Erythroblast (primary cell): ENCODE results near the gene AGT.

Experiments
- GATA1 ChIP-seq: IDR thresholded peaks from 2 replicates; pipeline ENCODE4 v1.6.1; 2011; ENCODE audit warnings: low read depth, mild to moderate bottlenecking, control low read depth, low read length, moderate library complexity
- POLR2A ChIP-seq: IDR thresholded peaks from 2 replicates; pipeline ENCODE4 v1.6.1; 2011; ENCODE audit warnings: mild to moderate bottlenecking, low read length

DNA sequence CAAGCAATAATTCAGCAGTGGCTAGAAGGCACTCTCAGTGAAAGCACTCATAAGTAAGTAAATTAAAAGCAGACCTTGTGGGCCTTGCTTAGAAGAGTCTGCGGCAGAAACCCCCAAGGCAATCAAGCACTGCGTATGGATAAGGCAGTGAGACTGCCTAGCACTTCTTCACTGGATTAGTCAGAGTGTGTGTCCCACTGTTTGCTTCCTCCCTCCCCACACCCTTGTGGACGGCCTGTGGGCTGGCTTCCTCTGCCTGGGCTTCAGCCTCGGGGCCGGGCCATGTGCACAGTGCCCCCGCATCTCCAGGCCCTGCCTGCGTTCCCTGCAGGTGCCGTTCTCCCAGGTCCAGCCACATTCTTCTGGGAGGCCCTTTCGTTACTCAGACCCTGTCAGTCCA, 23.8 kb downstream of the AGT start:
- TF ChIP-seq POLR2A (no peak), GATA1 (no peak)
